AG10803 (cell line): ENCODE data around the gene LAMTOR4.
"Not testable (repeated sequence)": the region's sequence is repeated elsewhere in the genome, so short reads cannot be mapped to it uniquely, and the experiment has no call there.

Source experiments
- DNase-seq: peaks from one replicate; pipeline ENCODE4 v3.0.0; 2010; ENCODE audit warnings: low read depth
- H3K4me3 ChIP-seq: 2 replicates; pipeline ENCODE4 v1.5.1; 2011; ENCODE audit warnings: mild to moderate bottlenecking, low read length, control low read depth
- TF ChIP-seq, protein P1 (sequence below): conservative IDR thresholded peaks from 2 replicates; pipeline ENCODE4 v1.5.1; 2011; ENCODE audit warnings: mild to moderate bottlenecking, low read length, control low read depth, inconsistent platforms

LAMTOR4 gene

DNA sequence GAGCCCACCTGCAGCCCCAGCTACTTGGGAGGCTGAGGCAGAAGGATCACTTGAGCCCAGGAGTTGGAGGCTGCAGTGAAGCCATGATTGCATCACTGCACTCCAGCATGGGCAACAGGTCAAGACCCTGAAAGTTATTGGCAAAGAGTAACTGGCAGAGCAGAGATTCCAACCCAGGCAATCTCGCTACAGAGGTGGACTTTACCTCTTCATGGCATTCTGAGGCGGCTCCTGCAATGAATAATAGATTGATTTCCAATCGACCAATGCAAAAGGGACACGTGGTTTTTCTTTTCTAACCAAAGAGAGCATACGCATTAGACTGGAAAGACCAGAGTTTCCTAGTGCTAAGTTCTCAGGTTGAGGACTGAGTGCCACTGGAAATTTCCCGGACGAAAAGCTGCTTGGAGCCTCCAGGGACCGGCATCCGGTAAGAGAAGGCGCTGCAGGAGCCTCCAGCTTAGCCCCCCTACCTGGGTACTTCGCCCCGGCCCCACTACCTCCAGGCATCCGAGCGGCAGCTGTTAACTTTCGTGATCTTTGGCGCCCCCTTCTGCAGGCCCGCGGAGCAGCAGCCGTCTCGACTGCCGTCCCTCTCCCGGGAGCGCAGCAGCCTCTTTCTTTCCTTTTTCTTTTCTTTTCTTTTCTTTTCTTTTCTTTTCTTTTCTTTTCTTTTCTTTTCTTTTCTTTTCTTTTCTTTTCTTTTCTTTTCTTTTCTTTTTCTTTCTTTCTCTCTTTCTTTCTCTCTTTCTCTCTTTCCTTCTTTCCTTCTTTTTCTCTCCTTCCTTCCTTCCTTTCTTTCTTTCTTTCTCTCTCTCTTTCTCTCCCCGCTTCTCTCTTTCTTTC is 17.9 kb upstream of the LAMTOR4 start:
- TF ChIP-seq, protein P1, sequence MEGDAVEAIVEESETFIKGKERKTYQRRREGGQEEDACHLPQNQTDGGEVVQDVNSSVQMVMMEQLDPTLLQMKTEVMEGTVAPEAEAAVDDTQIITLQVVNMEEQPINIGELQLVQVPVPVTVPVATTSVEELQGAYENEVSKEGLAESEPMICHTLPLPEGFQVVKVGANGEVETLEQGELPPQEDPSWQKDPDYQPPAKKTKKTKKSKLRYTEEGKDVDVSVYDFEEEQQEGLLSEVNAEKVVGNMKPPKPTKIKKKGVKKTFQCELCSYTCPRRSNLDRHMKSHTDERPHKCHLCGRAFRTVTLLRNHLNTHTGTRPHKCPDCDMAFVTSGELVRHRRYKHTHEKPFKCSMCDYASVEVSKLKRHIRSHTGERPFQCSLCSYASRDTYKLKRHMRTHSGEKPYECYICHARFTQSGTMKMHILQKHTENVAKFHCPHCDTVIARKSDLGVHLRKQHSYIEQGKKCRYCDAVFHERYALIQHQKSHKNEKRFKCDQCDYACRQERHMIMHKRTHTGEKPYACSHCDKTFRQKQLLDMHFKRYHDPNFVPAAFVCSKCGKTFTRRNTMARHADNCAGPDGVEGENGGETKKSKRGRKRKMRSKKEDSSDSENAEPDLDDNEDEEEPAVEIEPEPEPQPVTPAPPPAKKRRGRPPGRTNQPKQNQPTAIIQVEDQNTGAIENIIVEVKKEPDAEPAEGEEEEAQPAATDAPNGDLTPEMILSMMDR, result peak; percentile 75
- peak overlapping the region; percentile 10 for H3K4me3 ChIP-seq
- DNase-seq, result peak; percentile 33

DNA sequence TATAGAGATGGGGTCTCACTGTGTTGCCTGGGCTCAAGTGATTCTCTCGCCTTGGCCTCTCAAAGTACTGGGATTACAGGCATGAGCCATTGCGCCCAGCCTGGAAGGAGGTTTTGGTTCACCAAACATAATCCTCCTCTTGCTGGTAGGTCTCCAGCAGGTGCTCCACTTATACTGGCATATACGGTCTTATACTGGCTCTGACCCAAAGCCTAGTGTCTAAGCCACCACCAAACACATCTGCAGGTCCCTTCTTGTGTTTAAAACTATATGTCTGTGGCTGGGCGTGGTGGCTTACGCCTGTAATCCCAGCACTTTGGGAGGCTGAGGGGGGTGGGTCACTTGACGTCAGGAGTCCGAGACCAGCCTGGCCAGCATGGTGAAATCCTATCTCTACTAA is 16.6 kb upstream of the LAMTOR4 start:
- TF ChIP-seq, protein P1, result no peak
- H3K4me3 ChIP-seq, result no peak overlapping the region
- DNase-seq, result no peak

DNA sequence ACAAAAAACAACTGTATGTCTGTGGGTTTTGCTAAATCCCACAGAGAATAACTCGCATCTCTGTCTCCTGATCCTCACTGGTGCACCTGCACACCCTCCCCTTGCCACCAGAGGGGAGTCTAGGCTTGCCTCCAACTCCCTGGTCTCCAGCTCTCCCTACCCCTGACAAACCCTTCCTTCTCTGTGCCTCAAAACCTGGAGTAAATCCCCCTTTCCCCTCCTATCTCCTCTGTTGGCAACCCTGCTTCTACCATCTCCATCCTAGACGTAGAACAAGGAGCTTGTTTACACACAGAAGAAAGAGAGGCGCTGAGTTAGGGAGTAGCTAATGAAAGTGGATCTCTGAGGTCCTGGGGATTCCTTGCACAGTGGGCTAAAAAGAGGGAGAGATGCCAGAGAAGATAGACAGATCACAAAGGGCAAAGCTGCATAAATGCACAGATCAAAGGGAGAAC is 16.0 kb upstream of the LAMTOR4 start:
- no peak overlapping the region for H3K4me3 ChIP-seq
- TF ChIP-seq, protein P1, result peak; percentile 97
- DNase-seq, result peak; percentile 62

DNA sequence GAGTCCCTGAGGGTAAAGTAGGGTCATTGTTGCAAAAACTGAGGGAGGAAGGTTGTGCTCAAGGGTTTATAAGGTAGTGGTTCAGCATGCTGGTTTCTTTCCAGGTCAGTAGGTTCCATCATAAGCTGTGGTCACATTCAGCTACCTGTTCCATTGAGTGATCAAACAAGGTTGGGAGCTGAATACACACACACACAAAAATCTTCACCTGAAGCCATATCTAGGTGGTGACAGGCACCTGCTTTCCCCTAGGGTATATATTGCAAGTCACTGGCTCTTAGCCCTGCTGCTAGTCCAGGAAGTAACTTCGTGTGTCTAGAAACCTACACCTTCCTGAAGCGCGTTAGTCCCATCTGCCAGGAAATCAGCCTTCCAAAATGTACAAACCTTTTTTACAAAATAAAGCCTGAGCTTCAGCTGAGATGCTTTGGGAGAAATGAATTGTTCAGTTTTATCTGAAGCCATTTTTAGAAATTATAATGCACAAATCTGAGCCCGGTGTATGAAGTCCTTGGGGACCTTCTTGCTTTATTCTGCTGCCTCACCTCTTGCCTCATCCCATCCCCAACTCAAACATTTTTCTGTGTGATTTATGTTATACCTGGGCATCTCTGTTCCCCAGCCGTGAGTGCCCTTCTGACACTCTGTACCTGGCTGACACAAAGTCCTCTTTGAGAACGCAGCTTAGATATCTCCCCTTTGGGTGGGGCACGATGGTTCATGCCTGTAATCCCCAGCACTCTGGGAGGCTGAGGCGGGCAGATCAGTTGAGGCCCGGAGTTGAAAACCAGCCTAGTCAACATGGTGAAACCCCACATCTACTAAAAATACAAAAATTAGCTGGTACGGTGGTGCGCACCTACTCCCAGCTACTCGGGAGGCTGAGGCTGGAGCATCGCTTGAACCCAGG is 10.6 kb upstream of the LAMTOR4 start:
- no peak overlapping the region for H3K4me3 ChIP-seq
- TF ChIP-seq, protein P1, result no peak
- DNase-seq, result no peak

DNA sequence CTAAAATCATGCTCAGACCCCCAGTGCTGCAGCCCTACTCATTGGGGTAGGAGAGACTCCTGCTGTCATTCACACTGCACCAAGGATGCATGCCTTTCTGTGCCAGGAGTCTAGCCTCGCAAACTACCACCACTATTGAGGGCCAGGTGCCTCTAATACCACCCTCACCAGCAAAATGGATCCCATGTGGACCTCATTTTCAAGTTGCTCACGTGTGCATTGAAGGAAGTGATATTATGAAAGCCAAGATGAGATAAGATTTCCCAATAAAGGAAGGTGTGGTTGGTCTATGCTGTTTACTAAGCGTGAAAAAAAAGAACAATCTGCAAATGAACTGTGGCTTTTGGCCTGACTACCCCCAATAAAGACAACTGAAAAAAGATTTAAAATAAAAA is 7.2 kb upstream of the LAMTOR4 start:
- TF ChIP-seq, protein P1, result no peak
- DNase-seq, result no peak
- no peak overlapping the region for H3K4me3 ChIP-seq

DNA sequence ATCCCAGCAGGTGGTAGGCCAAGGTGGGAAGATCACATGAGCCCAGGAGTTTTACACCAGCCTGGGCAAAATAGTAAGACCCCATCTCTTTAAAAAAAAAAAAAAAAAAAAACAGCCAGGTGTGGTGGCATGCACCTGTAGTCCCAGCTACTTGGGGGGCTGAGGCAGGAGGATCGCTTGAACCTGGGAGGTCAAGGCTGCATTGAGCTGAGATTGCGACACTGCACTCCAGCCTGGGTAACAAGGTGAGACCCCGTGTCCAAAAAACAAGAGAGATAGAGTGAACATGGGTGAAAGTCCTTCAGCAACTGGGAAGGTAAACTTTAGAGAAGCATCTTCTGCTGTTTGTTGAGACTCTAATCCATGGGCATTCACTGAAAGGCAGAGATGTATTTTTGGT is 6.3 kb upstream of the LAMTOR4 start:
- TF ChIP-seq, protein P1, result no peak
- no peak overlapping the region for H3K4me3 ChIP-seq
- no peak for DNase-seq

DNA sequence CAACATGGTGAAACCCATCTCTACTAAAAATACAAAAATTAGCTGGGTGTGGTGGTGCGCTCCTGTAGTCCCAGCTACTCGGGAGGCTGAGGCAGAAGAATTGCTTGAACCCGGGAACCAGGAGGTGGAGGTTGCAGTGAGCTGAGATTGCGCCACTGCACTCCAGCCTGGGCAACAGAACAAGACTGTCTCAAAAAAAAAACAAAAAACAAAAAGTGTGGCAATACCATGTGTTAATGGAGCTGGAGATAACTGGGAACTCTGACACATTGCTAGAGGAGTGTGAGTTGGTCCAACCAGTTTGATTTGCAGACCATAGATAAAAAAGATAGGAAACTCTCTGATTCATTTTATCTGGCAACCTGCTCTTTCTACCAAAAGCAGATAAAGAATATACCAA is 2.4 kb upstream of the LAMTOR4 start:
- peak; percentile 77 for DNase-seq
- H3K4me3 ChIP-seq, result not testable (repeated sequence)
